HEK293 (cell line): Measurements from ENCODE around the gene AP3B2.

Source experiments
- CTCF ChIA-PET: fragments of 350-600 bp; formaldehyde crosslinking; extraction: SDS; loops from one replicate; lab custom pipeline; 2021; ENCODE audit warnings: antibody characterized with exemption; lab: Yijun Ruan, JAX
- POLR2A ChIA-PET: fragments of 300-600 bp; formaldehyde crosslinking; extraction: SDS; loops from one replicate; lab custom pipeline; 2020; ENCODE audit warnings: antibody characterized with exemption, inconsistent platforms; lab: Yijun Ruan, JAX
- H3K27ac ChIP-seq: fragments of 200-500 bp; sonication (Bioruptor generic); 2 replicates; pipeline ENCODE4 v1.5.1; 2014; ENCODE audit warnings: low read depth, low read length, control low read depth, inconsistent platforms; ENCODE audit errors: extremely low read depth
- H3K36me3 ChIP-seq, 2 experiments: fragments of 200-500 bp in 1 of 2; sonication (Bioruptor generic) in 1 of 2; 1 replicate in 1 of 2; 2 replicates in 1 of 2; pipeline ENCODE4 v1.5.1; 2014 to 2017; ENCODE audit warnings: inconsistent platforms in 2 of 2, low read length in 2 of 2; ENCODE audit not compliant: control insufficient read depth in 2 of 2, insufficient read depth in 1 of 2
- H3K4me1 ChIP-seq: fragments of 200-500 bp; sonication (Bioruptor generic); 2 replicates; pipeline ENCODE4 v1.5.1; 2014; ENCODE audit warnings: mild to moderate bottlenecking, low read length, inconsistent platforms; ENCODE audit not compliant: control insufficient read depth, insufficient read depth
- H3K4me3 ChIP-seq: 2 replicates; pipeline ENCODE4 v1.5.1; 2011; ENCODE audit warnings: low read depth, mild to moderate bottlenecking, control low read depth, low read length, moderate library complexity
- H3K9me3 ChIP-seq: fragments of 200-500 bp; sonication (Bioruptor generic); 2 replicates; pipeline ENCODE4 v1.5.1; 2014; ENCODE audit warnings: low read depth, low read length, inconsistent platforms; ENCODE audit not compliant: control insufficient read depth, insufficient read depth
- GLI2 ChIP-seq: fragments of 450-650 bp; formaldehyde crosslinking; IDR thresholded peaks from 2 replicates; pipeline ENCODE4; 2017; ENCODE audit warnings: missing biosample characterization, missing genetic modification characterization, low read depth, borderline replicate concordance
- SCRT1 ChIP-seq: fragments of 450-650 bp; formaldehyde crosslinking; IDR thresholded peaks from 2 replicates; pipeline ENCODE4 v1.5.1; 2016; ENCODE audit warnings: missing biosample characterization, missing genetic modification characterization, borderline replicate concordance
- SETDB1 ChIP-seq: IDR thresholded peaks from one replicate; pipeline ENCODE4 v1.6.1; 2017; ENCODE audit warnings: mild to moderate bottlenecking, low read length, moderate library complexity, mixed read lengths; ENCODE audit not compliant: insufficient read length
- TSHZ1 ChIP-seq: fragments of 450-650 bp; formaldehyde crosslinking; IDR thresholded peaks from 2 replicates; pipeline ENCODE4 v1.5.1; 2016; ENCODE audit warnings: missing biosample characterization, missing genetic modification characterization, borderline replicate concordance
- ZBTB1 ChIP-seq: fragments of 450-650 bp; formaldehyde crosslinking; IDR thresholded peaks from 2 replicates; pipeline ENCODE4 v1.5.1; 2016; ENCODE audit warnings: missing biosample characterization, missing genetic modification characterization
- ZBTB20 ChIP-seq: fragments of 450-650 bp; formaldehyde crosslinking; IDR thresholded peaks from 2 replicates; pipeline ENCODE4 v1.5.1; 2016; ENCODE audit warnings: missing biosample characterization, missing genetic modification characterization
- ZFHX2 ChIP-seq: fragments of 450-650 bp; formaldehyde crosslinking; conservative IDR thresholded peaks from 2 replicates; pipeline ENCODE4 v1.5.1; 2016; ENCODE audit warnings: missing biosample characterization, missing genetic modification characterization
- ZFP3 ChIP-seq: fragments of 450-650 bp; formaldehyde crosslinking; IDR thresholded peaks from 2 replicates; pipeline ENCODE4 v1.5.1; 2016; ENCODE audit warnings: low read depth, missing biosample characterization, missing genetic modification characterization
- ZIC2 ChIP-seq: fragments of 450-650 bp; formaldehyde crosslinking; IDR thresholded peaks from 2 replicates; pipeline ENCODE4 v1.5.1; 2016; ENCODE audit warnings: missing biosample characterization, missing genetic modification characterization
- ZNF169 ChIP-seq: fragments of 450-650 bp; formaldehyde crosslinking; IDR thresholded peaks from 2 replicates; pipeline ENCODE4 v1.5.1; 2016; ENCODE audit warnings: missing biosample characterization, missing genetic modification characterization
- ZNF18 ChIP-seq: fragments of 450-650 bp; formaldehyde crosslinking; IDR thresholded peaks from 2 replicates; pipeline ENCODE4 v1.5.1; 2016; ENCODE audit warnings: missing biosample characterization, missing genetic modification characterization
- ZNF214 ChIP-seq: fragments of 450-650 bp; formaldehyde crosslinking; IDR thresholded peaks from 2 replicates; pipeline ENCODE4 v1.5.1; 2017; ENCODE audit warnings: missing biosample characterization, mild to moderate bottlenecking, missing genetic modification characterization, borderline replicate concordance
- ZNF223 ChIP-seq: fragments of 450-650 bp; formaldehyde crosslinking; IDR thresholded peaks from 2 replicates; pipeline ENCODE4 v1.5.1; 2016; ENCODE audit warnings: missing biosample characterization, missing genetic modification characterization
- ZNF248 ChIP-seq: fragments of 450-650 bp; formaldehyde crosslinking; IDR thresholded peaks from 2 replicates; pipeline ENCODE4 v1.5.1; 2017; ENCODE audit warnings: missing biosample characterization, missing genetic modification characterization
- ZNF311 ChIP-seq: fragments of 450-650 bp; formaldehyde crosslinking; IDR thresholded peaks from 2 replicates; pipeline ENCODE4 v1.5.1; 2017; ENCODE audit warnings: missing biosample characterization, missing genetic modification characterization, borderline replicate concordance
- ZNF362 ChIP-seq: fragments of 450-650 bp; formaldehyde crosslinking; IDR thresholded peaks from 2 replicates; pipeline ENCODE4 v1.5.1; 2016; ENCODE audit warnings: missing biosample characterization, missing genetic modification characterization
- ZNF416 ChIP-seq: fragments of 450-650 bp; formaldehyde crosslinking; IDR thresholded peaks from 2 replicates; pipeline ENCODE4 v1.5.1; 2016; ENCODE audit warnings: missing biosample characterization, missing genetic modification characterization
- ZNF473 ChIP-seq: fragments of 450-650 bp; formaldehyde crosslinking; IDR thresholded peaks from 2 replicates; pipeline ENCODE4 v1.5.1; 2017; ENCODE audit warnings: missing biosample characterization, missing genetic modification characterization
- ZNF501 ChIP-seq: fragments of 450-650 bp; formaldehyde crosslinking; IDR thresholded peaks from 2 replicates; pipeline ENCODE4 v1.5.1; 2016; ENCODE audit warnings: missing biosample characterization, missing genetic modification characterization
- ZNF585B ChIP-seq: fragments of 450-650 bp; formaldehyde crosslinking; IDR thresholded peaks from 2 replicates; pipeline ENCODE4 v1.5.1; 2016; ENCODE audit warnings: missing biosample characterization, missing genetic modification characterization
- ZNF629 ChIP-seq: fragments of 450-650 bp; formaldehyde crosslinking; IDR thresholded peaks from 2 replicates; pipeline ENCODE4 v1.5.1; 2017; ENCODE audit warnings: missing biosample characterization, missing genetic modification characterization
- ZNF670 ChIP-seq: fragments of 450-650 bp; formaldehyde crosslinking; IDR thresholded peaks from 2 replicates; pipeline ENCODE4 v1.5.1; 2016; ENCODE audit warnings: missing biosample characterization, missing genetic modification characterization, low read depth
- ZNF677 ChIP-seq: fragments of 450-650 bp; IDR thresholded peaks from 2 replicates; pipeline ENCODE4 v1.5.0; 2018; ENCODE audit warnings: missing biosample characterization, mild to moderate bottlenecking, missing genetic modification characterization, moderate library complexity
- TF ChIP-seq, protein P1 (sequence below): fragments of 450-650 bp; formaldehyde crosslinking; IDR thresholded peaks from 2 replicates; pipeline ENCODE4 v1.5.1; 2017; ENCODE audit warnings: missing biosample characterization, mild to moderate bottlenecking, missing genetic modification characterization, moderate library complexity

Gene AP3B2

DNA sequence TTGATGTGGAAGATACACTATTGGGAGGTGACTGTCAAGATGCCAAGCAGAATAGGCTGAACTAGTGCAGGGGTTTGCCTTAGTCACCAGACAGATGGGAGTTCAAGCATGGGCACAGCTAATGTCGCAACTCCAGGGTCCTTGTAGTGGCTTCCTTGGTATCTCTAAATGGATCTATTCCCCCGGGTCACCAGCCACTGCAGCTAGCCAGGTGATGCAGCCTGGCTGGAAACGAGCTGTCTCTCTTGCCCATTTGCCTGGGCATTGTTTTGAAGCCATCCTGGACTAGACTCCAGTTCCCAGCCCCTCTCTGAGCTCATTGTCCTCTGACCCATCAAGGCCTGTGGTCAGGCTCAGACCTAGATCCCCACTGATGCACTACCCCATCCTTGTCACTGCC lies 54.1 kb downstream of the AP3B2 start:
- POLR2A ChIA-PET: no interaction called here
- Histone ChIP-seq H3K4me1 (no peaks in the 10 kb centered on the region), H3K9me3 (no peaks in the 10 kb centered on the region), H3K4me3 (no peak overlapping the region), H3K27ac (no peak overlapping the region), H3K36me3 (no peaks in the 10 kb centered on the region)
- CTCF ChIA-PET: interaction anchor here (1.0 kb wide), 1 partner anchor 43 kb away, joined by 3 read pairs; no protein-coding TSS in a partner anchor
- no peak for TF ChIP-seq ZBTB20 (tag by site-specific recombination)
- no peak for TF ChIP-seq ZNF416 (tag by site-specific recombination)
- no peak for TF ChIP-seq ZFP3 (tag by site-specific recombination)
- TF ChIP-seq ZBTB1 (tag by site-specific recombination): no peak
- TF ChIP-seq ZNF169 (tag by site-specific recombination): no peak
- no peak for TF ChIP-seq SETDB1
- TF ChIP-seq SCRT1 (tag by site-specific recombination): no peak
- TF ChIP-seq GLI2 (tag by site-specific recombination): no peak
- no peak for TF ChIP-seq ZNF248 (tag by site-specific recombination)
- no peak for TF ChIP-seq ZNF311 (tag by site-specific recombination)

DNA sequence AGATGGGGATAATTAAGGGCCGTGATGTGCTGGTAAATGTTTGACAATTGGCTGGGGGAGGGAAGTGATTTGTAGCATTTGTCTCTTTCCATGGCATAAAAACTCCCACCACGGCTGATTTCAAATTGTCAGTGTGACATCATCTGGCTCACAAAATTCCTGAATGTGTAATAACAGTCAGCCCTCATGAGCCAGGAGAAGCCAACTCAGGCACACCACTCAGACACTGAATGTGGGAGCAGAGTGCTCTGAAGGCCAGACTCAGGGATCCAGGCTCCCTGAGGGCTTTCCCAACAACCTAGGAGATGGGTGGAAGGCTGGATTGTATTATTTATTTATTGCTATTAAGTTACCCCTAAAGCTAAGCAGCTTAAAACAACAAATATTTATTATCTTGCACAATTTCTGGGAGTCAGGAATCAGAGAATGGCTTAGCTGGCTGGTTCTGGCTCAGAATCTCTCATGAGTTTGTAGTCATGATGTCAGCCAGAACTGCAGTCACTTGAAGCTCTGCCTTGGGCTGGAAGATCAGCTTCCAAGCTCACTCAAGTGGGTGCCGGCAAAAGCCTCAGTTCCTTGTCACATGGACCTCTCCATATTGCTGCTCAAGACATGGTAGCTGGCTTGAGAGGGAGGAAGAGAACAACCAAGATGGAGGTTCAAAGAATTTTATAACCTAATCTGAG lies 56.0 kb downstream of the AP3B2 start:
- Histone ChIP-seq H3K4me3 (no peak overlapping the region), H3K36me3 (no peaks in the 10 kb centered on the region), H3K27ac (no peak overlapping the region), H3K4me1 (no peaks in the 10 kb centered on the region), H3K9me3 (no peaks in the 10 kb centered on the region)
- CTCF ChIA-PET: interaction anchor here (0.6 to 0.7 kb wide), 2 partner anchors 153 to 436 kb away, joined by 3 read pairs; no protein-coding TSS in a partner anchor
- POLR2A ChIA-PET: no interaction called here
- TF ChIP-seq ZNF501 (tag by site-specific recombination) (no peak), ZIC2 (no peak), TSHZ1 (tag by site-specific recombination) (no peak), ZNF223 (no peak), ZFHX2 (tag by site-specific recombination) (peak; percentile 38), ZBTB1 (tag by site-specific recombination) (no peak), ZNF362 (tag by site-specific recombination) (no peak), ZFP3 (tag by site-specific recombination) (no peak), ZNF629 (peak; percentile 42; the same call in 1 of the 2 replicates), ZNF677 (tag by site-specific recombination) (no peak), ZNF670 (tag by site-specific recombination) (no peak), ZNF214 (no peak), ZNF473 (tag by site-specific recombination) (no peak), ZNF585B (no peak), GLI2 (tag by site-specific recombination) (no peak), ZNF18 (no peak)
- TF ChIP-seq, protein P1, sequence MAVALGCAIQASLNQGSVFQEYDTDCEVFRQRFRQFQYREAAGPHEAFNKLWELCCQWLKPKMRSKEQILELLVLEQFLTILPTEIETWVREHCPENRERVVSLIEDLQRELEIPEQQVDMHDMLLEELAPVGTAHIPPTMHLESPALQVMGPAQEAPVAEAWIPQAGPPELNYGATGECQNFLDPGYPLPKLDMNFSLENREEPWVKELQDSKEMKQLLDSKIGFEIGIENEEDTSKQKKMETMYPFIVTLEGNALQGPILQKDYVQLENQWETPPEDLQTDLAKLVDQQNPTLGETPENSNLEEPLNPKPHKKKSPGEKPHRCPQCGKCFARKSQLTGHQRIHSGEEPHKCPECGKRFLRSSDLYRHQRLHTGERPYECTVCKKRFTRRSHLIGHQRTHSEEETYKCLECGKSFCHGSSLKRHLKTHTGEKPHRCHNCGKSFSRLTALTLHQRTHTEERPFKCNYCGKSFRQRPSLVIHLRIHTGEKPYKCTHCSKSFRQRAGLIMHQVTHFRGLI (tag by site-specific recombination): no peak
